Measurements from ENCODE around the gene ZNF620. TPM values are rescaled to one million over a fixed set of nuclear protein-coding genes. Genes with fewer than 3 reads are reported as not detected.

Gene ZNF620
- total and polyA plus RNA-seq, 2 donors: 2.6 to 3.5 TPM

GRCh38 chr3:40490916-40491315 lies 14.9 kb upstream of the ZNF620 start:
- Histone ChIP-seq H3K27me3 (ENCODE audit: control insufficient read depth in 2 of 2, insufficient read depth in 1 of 2, low read length in 1 of 2) (no peaks in the 10 kb centered on the region), H3K4me1 (ENCODE audit: control insufficient read depth in 2 of 2, insufficient read depth in 2 of 2, low read length in 2 of 2) (no peaks in the 10 kb centered on the region), H3K36me3 (ENCODE audit: control insufficient read depth in 2 of 2, insufficient read depth in 2 of 2, low read length in 1 of 2) (peaks cover 11 to 20% of the 10 kb centered on the region in 2 donors), H3K27ac (ENCODE audit: low read depth in 1 of 2, low read length in 1 of 2) (no peak overlapping the region), H3K4me3 (ENCODE audit: low read length in 2 of 2) (no peak overlapping the region), H3K9me3 (ENCODE audit: control insufficient read depth in 2 of 2, insufficient read depth in 1 of 2, low read length in 1 of 2) (peaks cover 3 to 13% of the 10 kb centered on the region in 2 donors)
- WGBS: 98% methylated on average over 5 of the region's 5 CpGs
- no peak for DNase-seq (ENCODE audit: low read depth in 6 of 9, low spot score in 9 of 9)

DNA sequence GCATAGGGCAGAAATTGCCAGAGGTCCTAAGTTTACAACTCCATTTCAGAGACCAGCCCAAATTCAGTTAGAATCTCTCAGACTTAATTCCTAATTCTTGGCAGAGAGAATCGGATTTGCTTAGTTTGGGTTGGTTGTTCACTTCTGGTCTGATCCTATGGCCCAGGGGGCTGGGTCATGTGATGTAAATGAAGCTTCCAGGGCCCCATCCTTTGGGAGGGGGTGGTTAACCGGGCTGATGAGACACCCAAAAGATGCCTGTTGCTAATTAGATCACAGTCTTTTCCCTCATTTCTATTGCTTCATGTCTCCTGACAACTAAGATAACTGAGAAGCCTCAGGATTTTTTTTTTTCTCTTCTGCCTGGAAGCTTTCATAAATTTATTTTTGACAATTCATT lies 11.1 kb upstream of the ZNF620 start:
- Histone ChIP-seq H3K4me3 (ENCODE audit: low read length in 2 of 2) (no peak overlapping the region), H3K36me3 (ENCODE audit: control insufficient read depth in 2 of 2, insufficient read depth in 2 of 2, low read length in 1 of 2) (no peaks in the 10 kb centered on the region), H3K27me3 (ENCODE audit: control insufficient read depth in 2 of 2, insufficient read depth in 1 of 2, low read length in 1 of 2) (no peaks in the 10 kb centered on the region), H3K9me3 (ENCODE audit: control insufficient read depth in 2 of 2, insufficient read depth in 1 of 2, low read length in 1 of 2) (no peaks in the 10 kb centered on the region), H3K27ac (ENCODE audit: low read depth in 1 of 2, low read length in 1 of 2) (no peak overlapping the region), H3K4me1 (ENCODE audit: control insufficient read depth in 2 of 2, insufficient read depth in 2 of 2, low read length in 2 of 2) (no peaks in the 10 kb centered on the region)
- 93% methylated on average over 2 of the region's 2 CpGs for WGBS
- DNase-seq (ENCODE audit: low read depth in 6 of 9, low spot score in 9 of 9): no peak

DNA sequence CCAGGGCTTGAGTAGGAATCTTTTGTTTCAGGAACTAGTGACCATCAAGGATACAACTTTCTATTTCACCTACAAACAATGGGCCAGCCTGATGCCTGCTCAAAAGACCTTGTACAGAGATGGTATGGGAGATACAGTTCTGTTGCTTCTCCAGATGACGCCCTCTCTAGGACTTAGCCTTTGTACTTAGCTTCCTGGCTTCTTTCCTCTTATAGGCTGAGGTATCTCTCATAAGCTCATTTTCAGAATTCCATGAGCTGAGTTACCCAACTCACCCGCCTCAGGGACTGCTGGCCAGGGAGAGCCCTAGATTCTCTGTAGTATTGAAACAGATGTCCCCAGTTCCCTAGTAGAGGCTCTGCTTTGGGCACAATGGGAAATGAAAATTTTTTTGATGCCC lies 8.6 kb upstream of the ZNF620 start:
- Histone ChIP-seq H3K27me3 (ENCODE audit: control insufficient read depth in 2 of 2, insufficient read depth in 1 of 2, low read length in 1 of 2) (no peaks in the 10 kb centered on the region), H3K27ac (ENCODE audit: low read depth in 1 of 2, low read length in 1 of 2) (no peak overlapping the region), H3K4me3 (ENCODE audit: low read length in 2 of 2) (no peak overlapping the region), H3K36me3 (ENCODE audit: control insufficient read depth in 2 of 2, insufficient read depth in 2 of 2, low read length in 1 of 2) (no peaks in the 10 kb centered on the region), H3K4me1 (ENCODE audit: control insufficient read depth in 2 of 2, insufficient read depth in 2 of 2, low read length in 2 of 2) (no peaks in the 10 kb centered on the region), H3K9me3 (ENCODE audit: control insufficient read depth in 2 of 2, insufficient read depth in 1 of 2, low read length in 1 of 2) (no peaks in the 10 kb centered on the region)
- WGBS: 96% methylated on average over 2 of the region's 2 CpGs
- no peak for DNase-seq (ENCODE audit: low read depth in 6 of 9, low spot score in 9 of 9)

GRCh38 chr3:40499952-40500351 lies 5.9 kb upstream of the ZNF620 start:
- WGBS: 98% methylated on average over 1 of the region's 1 CpG
- Histone ChIP-seq H3K27me3 (ENCODE audit: control insufficient read depth in 2 of 2, insufficient read depth in 1 of 2, low read length in 1 of 2) (no peaks in the 10 kb centered on the region), H3K36me3 (ENCODE audit: control insufficient read depth in 2 of 2, insufficient read depth in 2 of 2, low read length in 1 of 2) (no peaks in the 10 kb centered on the region), H3K4me3 (ENCODE audit: low read length in 2 of 2) (no peak overlapping the region), H3K9me3 (ENCODE audit: control insufficient read depth in 2 of 2, insufficient read depth in 1 of 2, low read length in 1 of 2) (no peaks in the 10 kb centered on the region), H3K27ac (ENCODE audit: low read depth in 1 of 2, low read length in 1 of 2) (no peak overlapping the region), H3K4me1 (ENCODE audit: control insufficient read depth in 2 of 2, insufficient read depth in 2 of 2, low read length in 2 of 2) (no peaks in the 10 kb centered on the region)
- DNase-seq (ENCODE audit: low read depth in 6 of 9, low spot score in 9 of 9): no peak

- Histone ChIP-seq H3K27ac (ENCODE audit: low read depth in 1 of 2, low read length in 1 of 2) (no peak overlapping the region), H3K36me3 (ENCODE audit: control insufficient read depth in 2 of 2, insufficient read depth in 2 of 2, low read length in 1 of 2) (no peaks in the 10 kb centered on the region), H3K4me1 (ENCODE audit: control insufficient read depth in 2 of 2, insufficient read depth in 2 of 2, low read length in 2 of 2) (peaks cover 3 to 5% of the 10 kb centered on the region in 2 donors), H3K4me3 (ENCODE audit: low read length in 2 of 2) (no peak overlapping the region), H3K27me3 (ENCODE audit: control insufficient read depth in 2 of 2, insufficient read depth in 1 of 2, low read length in 1 of 2) (no peaks in the 10 kb centered on the region), H3K9me3 (ENCODE audit: control insufficient read depth in 2 of 2, insufficient read depth in 1 of 2, low read length in 1 of 2) (no peaks in the 10 kb centered on the region)
- 97% methylated on average over 2 of the region's 2 CpGs for WGBS
- no peak for DNase-seq (ENCODE audit: low read depth in 6 of 9, low spot score in 9 of 9)
Measured at GRCh38 chr3:40502034-40502433, 3.8 kb upstream of the ZNF620 start.

- Histone ChIP-seq H3K9me3 (ENCODE audit: control insufficient read depth in 2 of 2, insufficient read depth in 1 of 2, low read length in 1 of 2) (no peaks in the 10 kb centered on the region), H3K27ac (ENCODE audit: low read depth in 1 of 2, low read length in 1 of 2) (peak overlapping the region in 1 of 2 donors; percentile 60), H3K4me3 (ENCODE audit: low read length in 2 of 2) (no peak overlapping the region), H3K36me3 (ENCODE audit: control insufficient read depth in 2 of 2, insufficient read depth in 2 of 2, low read length in 1 of 2) (no peaks in the 10 kb centered on the region), H3K4me1 (ENCODE audit: control insufficient read depth in 2 of 2, insufficient read depth in 2 of 2, low read length in 2 of 2) (peaks cover 3 to 5% of the 10 kb centered on the region in 2 donors), H3K27me3 (ENCODE audit: control insufficient read depth in 2 of 2, insufficient read depth in 1 of 2, low read length in 1 of 2) (no peaks in the 10 kb centered on the region)
- WGBS: 96% methylated on average over 5 of the region's 5 CpGs
- no peak for DNase-seq (ENCODE audit: low read depth in 6 of 9, low spot score in 9 of 9)
Measured at GRCh38 chr3:40504636-40505430, 1.0 kb upstream of the ZNF620 start.

DNA sequence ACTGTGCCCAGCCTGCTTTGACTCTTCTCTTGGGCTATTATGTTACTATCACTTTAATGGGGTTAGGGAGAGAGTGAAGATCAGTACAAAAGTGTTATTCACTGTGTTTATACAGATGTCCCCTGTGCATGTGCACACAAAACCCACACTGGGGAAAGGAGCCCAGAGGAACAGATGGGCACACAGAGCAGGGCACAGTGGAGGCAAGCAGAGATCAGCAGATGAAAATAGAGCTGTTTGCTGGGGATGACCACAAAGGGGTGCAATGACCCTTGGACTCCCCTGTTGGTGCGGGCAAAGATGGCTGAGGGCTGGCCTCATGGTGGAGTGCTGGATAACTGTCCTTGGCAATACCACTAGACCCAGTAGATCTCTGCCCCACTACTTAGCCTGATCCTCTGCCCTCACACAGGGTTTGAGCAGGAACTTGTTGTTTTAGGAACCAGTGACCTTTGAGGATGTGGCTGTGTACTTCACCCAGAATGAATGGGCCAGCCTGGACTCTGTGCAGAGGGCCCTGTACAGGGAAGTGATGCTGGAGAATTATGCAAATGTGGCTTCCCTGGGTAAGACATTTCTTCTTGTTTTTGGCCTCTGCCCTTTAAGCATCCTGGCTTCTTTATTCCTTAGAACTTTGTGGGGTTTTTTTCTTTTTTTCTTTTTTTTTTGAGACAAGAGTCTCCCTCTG lies 5.3 kb downstream of the ZNF620 start:
- peaks cover 0 to 3% of the 10 kb centered on the region in 2 donors for H3K36me3 ChIP-seq (ENCODE audit: control insufficient read depth in 2 of 2, insufficient read depth in 2 of 2, low read length in 1 of 2)
- H3K27ac ChIP-seq (ENCODE audit: low read depth in 1 of 2, low read length in 1 of 2): no peak overlapping the region
- DNase-seq (ENCODE audit: low read depth in 6 of 9, low spot score in 9 of 9): no peak
- no peaks in the 10 kb centered on the region for H3K27me3 ChIP-seq (ENCODE audit: control insufficient read depth in 2 of 2, insufficient read depth in 1 of 2, low read length in 1 of 2)
- WGBS: 97% methylated on average over 1 of the region's 1 CpG
- peaks cover 0 to 2% of the 10 kb centered on the region in 2 donors for H3K4me1 ChIP-seq (ENCODE audit: control insufficient read depth in 2 of 2, insufficient read depth in 2 of 2, low read length in 2 of 2)
- no peak overlapping the region for H3K4me3 ChIP-seq (ENCODE audit: low read length in 2 of 2)
- H3K9me3 ChIP-seq (ENCODE audit: control insufficient read depth in 2 of 2, insufficient read depth in 1 of 2, low read length in 1 of 2): no peaks in the 10 kb centered on the region

DNA sequence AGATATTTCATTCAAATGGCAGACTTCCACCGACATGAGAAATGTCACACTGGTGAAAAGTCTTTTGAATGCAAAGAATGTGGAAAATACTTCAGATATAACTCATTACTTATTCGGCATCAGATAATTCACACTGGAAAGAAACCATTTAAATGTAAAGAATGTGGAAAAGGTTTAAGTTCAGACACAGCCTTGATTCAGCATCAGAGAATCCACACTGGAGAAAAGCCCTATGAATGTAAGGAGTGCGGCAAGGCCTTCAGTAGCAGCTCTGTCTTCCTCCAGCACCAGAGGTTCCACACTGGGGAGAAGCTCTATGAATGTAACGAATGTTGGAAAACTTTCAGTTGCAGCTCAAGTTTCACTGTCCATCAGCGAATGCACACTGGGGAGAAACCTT lies 10.4 kb downstream of the ZNF620 start:
- WGBS: 97% methylated on average over 5 of the region's 5 CpGs
- DNase-seq (ENCODE audit: low read depth in 6 of 9, low spot score in 9 of 9): no peak
- H3K27ac ChIP-seq (ENCODE audit: low read depth in 1 of 2, low read length in 1 of 2): no peak overlapping the region
- H3K4me3 ChIP-seq (ENCODE audit: low read length in 2 of 2): no peak overlapping the region
- H3K9me3 ChIP-seq (ENCODE audit: control insufficient read depth in 2 of 2, insufficient read depth in 1 of 2, low read length in 1 of 2): no peaks in the 10 kb centered on the region
- peaks cover 0 to 3% of the 10 kb centered on the region in 2 donors for H3K36me3 ChIP-seq (ENCODE audit: control insufficient read depth in 2 of 2, insufficient read depth in 2 of 2, low read length in 1 of 2)
- H3K4me1 ChIP-seq (ENCODE audit: control insufficient read depth in 2 of 2, insufficient read depth in 2 of 2, low read length in 2 of 2): no peaks in the 10 kb centered on the region
- H3K27me3 ChIP-seq (ENCODE audit: control insufficient read depth in 2 of 2, insufficient read depth in 1 of 2, low read length in 1 of 2): no peaks in the 10 kb centered on the region

DNA sequence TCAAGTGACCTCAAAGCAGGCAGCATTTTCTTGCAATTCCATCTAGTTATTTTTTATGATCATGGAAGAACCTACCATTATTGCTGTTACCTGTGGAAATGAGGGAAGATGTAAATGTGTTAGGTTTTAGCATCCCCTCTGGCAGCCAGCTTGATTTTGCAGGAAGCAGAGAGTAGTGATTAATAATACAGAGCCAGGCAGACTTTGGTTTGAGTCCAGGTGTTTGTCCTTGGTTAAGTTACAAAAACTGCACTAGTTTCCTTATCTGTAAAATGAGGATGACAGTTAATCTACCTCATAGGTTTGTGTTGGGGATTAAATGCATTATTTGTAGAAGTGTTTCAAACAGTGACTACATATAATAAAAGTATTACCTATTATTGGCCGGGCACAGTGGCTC lies 12.2 kb downstream of the ZNF620 start:
- Histone ChIP-seq H3K36me3 (ENCODE audit: control insufficient read depth in 2 of 2, insufficient read depth in 2 of 2, low read length in 1 of 2) (no peaks in the 10 kb centered on the region), H3K4me1 (ENCODE audit: control insufficient read depth in 2 of 2, insufficient read depth in 2 of 2, low read length in 2 of 2) (no peaks in the 10 kb centered on the region), H3K9me3 (ENCODE audit: control insufficient read depth in 2 of 2, insufficient read depth in 1 of 2, low read length in 1 of 2) (no peaks in the 10 kb centered on the region), H3K27ac (ENCODE audit: low read depth in 1 of 2, low read length in 1 of 2) (no peak overlapping the region), H3K27me3 (ENCODE audit: control insufficient read depth in 2 of 2, insufficient read depth in 1 of 2, low read length in 1 of 2) (no peaks in the 10 kb centered on the region), H3K4me3 (ENCODE audit: low read length in 2 of 2) (no peak overlapping the region)
- DNase-seq (ENCODE audit: low read depth in 6 of 9, low spot score in 9 of 9): no peak
- WGBS: 96% methylated on average over 1 of the region's 1 CpG

Measured in thymus (tissue), 11 donors.